ENCODE results near the gene DONSON. TPM values are rescaled to one million over a fixed set of nuclear protein-coding genes. Genes with fewer than 3 reads are reported as not detected.

Gene DONSON
- total and polyA plus RNA-seq, 2 of the 13 experiments (the other 11 are each of a cell fraction or from before 2014, with no cell fraction given): 35.4 to 63.6 TPM

DNA sequence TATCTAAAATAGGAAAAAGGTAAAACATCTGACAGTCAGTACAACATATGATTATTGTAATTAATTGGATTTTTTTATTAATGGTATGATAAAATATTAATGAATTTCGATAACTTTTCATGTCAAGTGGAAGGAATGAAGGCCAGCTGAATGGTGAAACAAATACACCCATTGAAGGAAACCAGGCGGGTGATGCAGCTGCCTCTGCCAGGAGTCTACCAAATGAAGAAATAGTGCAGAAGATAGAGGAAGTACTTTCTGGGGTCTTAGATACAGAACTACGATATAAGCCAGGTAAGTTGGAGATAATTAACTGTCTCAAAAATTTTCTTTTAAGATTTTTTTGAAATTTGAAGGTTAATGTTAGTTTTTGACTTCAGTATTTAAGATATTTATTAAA lies 42.4 kb downstream of the DONSON start:
- FAIRE-seq (no peak), ATAC-seq (no peak), DNase-seq (ENCODE audit: low spot score) (no peak)
- Histone ChIP-seq H3K4me2 (ENCODE audit: low read depth, low read length) (peak overlapping the region; percentile 87; the same call in 1 of the 2 replicates), H3K4me1 (ENCODE audit: insufficient read depth, low read length) (peaks cover 16% of the 10 kb centered on the region), H3K9me3 (ENCODE audit: low read length) (no peaks in the 10 kb centered on the region), H3K4me3 (replicated peaks in 1 of 3; ENCODE audit: insufficient read depth in 1 of 3, low read depth in 2 of 3, low read length in 3 of 3) (peak overlapping the region in 1 of 3 experiments; percentile 98; a peak in 1 of 6 replicates), H2AFZ (ENCODE audit: low read length) (no peak overlapping the region), H3K27ac (ENCODE audit: extremely low read length, insufficient read depth, low read length) (no peak overlapping the region), H4K20me1 (ENCODE audit: insufficient read depth, low read length) (peaks cover 64% of the 10 kb centered on the region), H3K9ac (ENCODE audit: insufficient read depth, low read depth, low read length) (no peak overlapping the region), H3K79me2 (ENCODE audit: insufficient read depth, low read length) (peaks cover 79% of the 10 kb centered on the region), H3K27me3 (ENCODE audit: control insufficient read depth in 1 of 2, insufficient read depth in 2 of 2, low read length in 2 of 2) (no peaks in the 10 kb centered on the region; a peak in 1 of 5 replicates), H3K36me3 (replicated peaks in 1 of 2; ENCODE audit: control insufficient read depth in 1 of 2, insufficient read depth in 2 of 2, low read length in 2 of 2) (peaks cover 12 to 36% of the 10 kb centered on the region in 2 experiments)
- in situ Hi-C loops (cut with HindIII; ENCODE audit: extremely low pct_ligation_motif_present, low pct_unique_long_range_greater_than_20kb): no loop called here
- WGBS (ENCODE audit: low lambda C conversion rate): 81% methylated on average over 3 of the region's 3 CpGs
- no TSS peak for BruUV-seq (replicated peaks)
- no peak for TF ChIP-seq ESRRA (CRISPR knock-in tag; IDR thresholded peaks at IDR 0.05; ENCODE audit: low read depth)
- no peak for TF ChIP-seq ZNF256 (CRISPR knock-in tag; conservative IDR thresholded peaks at IDR 0.05)
- TF ChIP-seq, protein P1, sequence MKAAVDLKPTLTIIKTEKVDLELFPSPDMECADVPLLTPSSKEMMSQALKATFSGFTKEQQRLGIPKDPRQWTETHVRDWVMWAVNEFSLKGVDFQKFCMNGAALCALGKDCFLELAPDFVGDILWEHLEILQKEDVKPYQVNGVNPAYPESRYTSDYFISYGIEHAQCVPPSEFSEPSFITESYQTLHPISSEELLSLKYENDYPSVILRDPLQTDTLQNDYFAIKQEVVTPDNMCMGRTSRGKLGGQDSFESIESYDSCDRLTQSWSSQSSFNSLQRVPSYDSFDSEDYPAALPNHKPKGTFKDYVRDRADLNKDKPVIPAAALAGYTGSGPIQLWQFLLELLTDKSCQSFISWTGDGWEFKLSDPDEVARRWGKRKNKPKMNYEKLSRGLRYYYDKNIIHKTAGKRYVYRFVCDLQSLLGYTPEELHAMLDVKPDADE (CRISPR knock-in tag; IDR thresholded peaks at IDR 0.05): no peak
- TF ChIP-seq, protein P2, sequence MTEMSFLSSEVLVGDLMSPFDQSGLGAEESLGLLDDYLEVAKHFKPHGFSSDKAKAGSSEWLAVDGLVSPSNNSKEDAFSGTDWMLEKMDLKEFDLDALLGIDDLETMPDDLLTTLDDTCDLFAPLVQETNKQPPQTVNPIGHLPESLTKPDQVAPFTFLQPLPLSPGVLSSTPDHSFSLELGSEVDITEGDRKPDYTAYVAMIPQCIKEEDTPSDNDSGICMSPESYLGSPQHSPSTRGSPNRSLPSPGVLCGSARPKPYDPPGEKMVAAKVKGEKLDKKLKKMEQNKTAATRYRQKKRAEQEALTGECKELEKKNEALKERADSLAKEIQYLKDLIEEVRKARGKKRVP (CRISPR knock-in tag; IDR thresholded peaks at IDR 0.05): no peak
- TF ChIP-seq, protein P3, sequence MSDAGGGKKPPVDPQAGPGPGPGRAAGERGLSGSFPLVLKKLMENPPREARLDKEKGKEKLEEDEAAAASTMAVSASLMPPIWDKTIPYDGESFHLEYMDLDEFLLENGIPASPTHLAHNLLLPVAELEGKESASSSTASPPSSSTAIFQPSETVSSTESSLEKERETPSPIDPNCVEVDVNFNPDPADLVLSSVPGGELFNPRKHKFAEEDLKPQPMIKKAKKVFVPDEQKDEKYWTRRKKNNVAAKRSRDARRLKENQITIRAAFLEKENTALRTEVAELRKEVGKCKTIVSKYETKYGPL (CRISPR knock-in tag; IDR thresholded peaks at IDR 0.05): no peak
- no peak for TF ChIP-seq TBL1XR1 (IDR thresholded peaks at IDR 0.05; ENCODE audit: borderline replicate concordance, low read length, partially characterized antibody)
- POLR2A ChIA-PET: interaction anchor here (2.0 kb wide), 1 partner anchor 60 kb away, joined by 5 read pairs; no protein-coding TSS in a partner anchor
- CTCF ChIA-PET (ENCODE audit: low intra/inter-chr PET ratio, low total read pairs): no interaction called here
- intact Hi-C loops (cut with micrococcal nuclease; ENCODE audit: unreplicated experiment): loop anchor here (5.0 kb wide), 1 partner anchor 61 kb away; no protein-coding TSS in a partner anchor
